Neural cell (in vitro differentiated cells): ENCODE measurements around the gene UBE2H. TPM values are rescaled to one million over a fixed set of nuclear protein-coding genes. Genes with fewer than 3 reads are reported as not detected.
"Not testable (repeated sequence)": the region's sequence is repeated elsewhere in the genome, so short reads cannot be mapped to it uniquely, and the experiment has no call there.

ENCODE experiments used
- H2AFZ ChIP-seq: fragments of 200-600, 300-800 bp; sonication (generic), shearing (Covaris generic); 2 replicates; pipeline ENCODE4 v1.6.0; 2014; ENCODE audit warnings: low read depth, mild to moderate bottlenecking, antibody characterized with exemption, low read length, moderate library complexity
- H3F3A ChIP-seq: fragments of 200-600 bp; shearing (Covaris generic); 2 replicates; pipeline ENCODE4 v1.6.1; 2016; ENCODE audit warnings: mild to moderate bottlenecking, moderate library complexity, mixed read lengths, antibody characterized with exemption, low read length; ENCODE audit not compliant: insufficient read depth, poor library complexity, severe bottlenecking
- H3K27ac ChIP-seq: fragments of 200-600, 300-800 bp; sonication (generic), shearing (Covaris generic); 2 replicates; pipeline ENCODE4 v1.5.1; 2014; ENCODE audit warnings: mild to moderate bottlenecking, low read length, moderate library complexity
- H3K27me3 ChIP-seq: fragments of 300-800, 200-600 bp; sonication (generic), shearing (Covaris generic); 2 replicates; pipeline ENCODE4 v1.6.0; 2014; ENCODE audit warnings: mild to moderate bottlenecking, low read depth, low read length, moderate library complexity; ENCODE audit not compliant: insufficient read depth
- H3K36me3 ChIP-seq: fragments of 300-800, 200-600 bp; sonication (generic), shearing (Covaris generic); 2 replicates; pipeline ENCODE4 v1.5.1; 2014; ENCODE audit warnings: mild to moderate bottlenecking, antibody characterized with exemption, low read length, moderate library complexity; ENCODE audit not compliant: insufficient read depth
- H3K4me2 ChIP-seq: fragments of 300-800, 200-600 bp; sonication (generic), shearing (Covaris generic); 2 replicates; pipeline ENCODE4 v1.6.0; 2014; ENCODE audit warnings: mild to moderate bottlenecking, low read length
- H3K4me3 ChIP-seq: fragments of 300-800, 200-600 bp; sonication (generic), shearing (Covaris generic); 2 replicates; pipeline ENCODE4 v1.5.1; 2014; ENCODE audit warnings: mild to moderate bottlenecking, low read length, moderate library complexity
- H3K79me2 ChIP-seq: fragments of 200-600 bp; shearing (Covaris generic); replicated peaks from 2 replicates; pipeline ENCODE4 v1.6.0; 2014; ENCODE audit warnings: mild to moderate bottlenecking, low read length, moderate library complexity; ENCODE audit not compliant: insufficient read depth
- H3K9ac ChIP-seq: fragments of 300-800, 200-600 bp; sonication (generic), shearing (Covaris generic); 2 replicates; pipeline ENCODE4 v1.6.1; 2016; ENCODE audit warnings: mild to moderate bottlenecking, low read length, mixed read lengths
- H3K9me2 ChIP-seq: fragments of 200-600 bp; shearing (Covaris generic); 2 replicates; pipeline ENCODE4 v1.6.1; 2016; ENCODE audit warnings: mild to moderate bottlenecking, low read length, mixed read lengths; ENCODE audit not compliant: insufficient read depth
- H3K9me3 ChIP-seq: fragments of 200-600, 300-800 bp; sonication (generic), shearing (Covaris generic); 2 replicates; pipeline ENCODE4 v1.6.1; 2016; ENCODE audit warnings: mild to moderate bottlenecking, mixed run types, low read length, moderate library complexity, mixed read lengths
- H4K20me1 ChIP-seq: fragments of 200-600 bp; shearing (Covaris generic); 2 replicates; pipeline ENCODE4 v1.6.1; 2016; ENCODE audit warnings: mild to moderate bottlenecking, mixed run types; ENCODE audit not compliant: insufficient read depth
- CTCF ChIP-seq: fragments of 450-650 bp; IDR thresholded peaks from 2 replicates; pipeline ENCODE4 v1.5.1; 2014; ENCODE audit warnings: antibody characterized with exemption, mild to moderate bottlenecking, moderate library complexity; ENCODE audit not compliant: poor library complexity, severe bottlenecking
- EP300 ChIP-seq: fragments of 450-650 bp; conservative IDR thresholded peaks from 2 replicates; pipeline ENCODE4 v1.6.1; 2014; ENCODE audit warnings: antibody characterized with exemption, mild to moderate bottlenecking, moderate library complexity; ENCODE audit not compliant: poor library complexity, severe bottlenecking
- EZH2 ChIP-seq: fragments of 200-600, 300-800 bp; shearing (Covaris generic), sonication (generic); IDR thresholded peaks from 2 replicates; pipeline ENCODE4 v1.6.1; 2014; ENCODE audit warnings: antibody characterized with exemption, low read length, borderline replicate concordance, mild to moderate bottlenecking; ENCODE audit not compliant: insufficient read depth, poor library complexity, severe bottlenecking
- MXI1 ChIP-seq: fragments of 450-650 bp; conservative IDR thresholded peaks from 2 replicates; pipeline ENCODE4 v1.6.1; 2014; ENCODE audit warnings: antibody characterized with exemption, mild to moderate bottlenecking; ENCODE audit not compliant: poor library complexity, severe bottlenecking
- POLR2AphosphoS5 ChIP-seq: IDR thresholded peaks from 2 replicates; pipeline ENCODE4 v1.6.1; 2012
- RAD21 ChIP-seq: fragments of 450-650 bp; conservative IDR thresholded peaks from 2 replicates; pipeline ENCODE4 v1.6.1; 2014; ENCODE audit warnings: antibody characterized with exemption, mild to moderate bottlenecking, moderate library complexity
- REST ChIP-seq: IDR thresholded peaks from 2 replicates; pipeline ENCODE4 v1.6.1; 2012; ENCODE audit warnings: borderline replicate concordance
- SMC3 ChIP-seq: fragments of 450-650 bp; conservative IDR thresholded peaks from 2 replicates; pipeline ENCODE4 v1.6.1; 2014; ENCODE audit warnings: antibody characterized with exemption, mild to moderate bottlenecking, moderate library complexity; ENCODE audit not compliant: poor library complexity
- TAF1 ChIP-seq: IDR thresholded peaks from 2 replicates; pipeline ENCODE4 v1.6.1; 2012; ENCODE audit warnings: low read depth
- polyA plus RNA-seq: library from polyadenylated mRNA; depleted of rRNA; stranded (reverse); fragments of >200 nt; gene quantifications from 2 replicates; pipeline ENCODE4 v1.2.3, GENCODE V29; 2014

Gene UBE2H
- polyA plus RNA-seq, 1 donor from 2014 or later = 96.1 TPM

- Histone ChIP-seq H3F3A (no peaks in the 10 kb centered on the region), H3K27ac (no peak overlapping the region), H3K9ac (no peak overlapping the region), H2AFZ (no peak overlapping the region), H3K9me2 (no peaks in the 10 kb centered on the region), H3K27me3 (no peaks in the 10 kb centered on the region), H3K36me3 (no peaks in the 10 kb centered on the region), H3K79me2 (no peaks in the 10 kb centered on the region), H4K20me1 (no peaks in the 10 kb centered on the region), H3K4me3 (no peak overlapping the region), H3K4me2 (no peak overlapping the region), H3K9me3 (no peaks in the 10 kb centered on the region)
- TF ChIP-seq MXI1 = no peak
Observed at GRCh38 chr7:129797214-129797789, 155.5 kb downstream of the UBE2H start.

- Histone ChIP-seq H3F3A (no peaks in the 10 kb centered on the region), H3K4me3 (no peak overlapping the region), H3K36me3 (no peaks in the 10 kb centered on the region), H3K9ac (no peak overlapping the region), H3K27me3 (no peaks in the 10 kb centered on the region), H3K79me2 (no peaks in the 10 kb centered on the region), H4K20me1 (no peaks in the 10 kb centered on the region), H3K27ac (no peak overlapping the region), H3K9me2 (no peaks in the 10 kb centered on the region), H2AFZ (no peak overlapping the region), H3K4me2 (no peak overlapping the region), H3K9me3 (no peaks in the 10 kb centered on the region)
- TF ChIP-seq MXI1 = no peak
- TF ChIP-seq POLR2AphosphoS5 = no peak
- no peak for TF ChIP-seq SMC3
- no peak for TF ChIP-seq EP300
- no peak for TF ChIP-seq TAF1
- TF ChIP-seq REST = no peak
- TF ChIP-seq RAD21 = no peak
- TF ChIP-seq EZH2 = no peak
- no peak for TF ChIP-seq CTCF
Observed at GRCh38 chr7:129796186-129796775, 156.5 kb downstream of the UBE2H start.

- not testable (repeated sequence) for H3K27me3 ChIP-seq, H3K36me3 ChIP-seq, H3K4me3 ChIP-seq, H4K20me1 ChIP-seq, H3K9me3 ChIP-seq, H2AFZ ChIP-seq, H3K9ac ChIP-seq, H3K4me2 ChIP-seq, H3K79me2 ChIP-seq, H3K9me2 ChIP-seq, H3K27ac ChIP-seq, H3F3A ChIP-seq
Observed at GRCh38 chr7:129794461-129794860, 158.3 kb downstream of the UBE2H start.
